Gastroesophageal sphincter (tissue), 4 donors: Measurements from ENCODE around the gene EFEMP2. TPM values are rescaled to one million over a fixed set of nuclear protein-coding genes. Genes with fewer than 3 reads are reported as not detected.

ENCODE experiments used
- ATAC-seq: fragments of 150-250 bp; one replicate; pipeline ENCODE4 v1.9.1; 2016; ENCODE audit warnings: mild to moderate bottlenecking, moderate library complexity
- H3K27ac ChIP-seq, 4 donors: fragments of 200-600 bp; sonication (generic) in 3 of 4; 1 replicate in 3 of 4; 2 replicates in 1 of 4; pipeline ENCODE4 v1.5.1; 2016 to 2019
- H3K27me3 ChIP-seq: fragments of 200-600 bp; sonication (generic); one replicate; pipeline ENCODE4 v1.5.1; 2019
- H3K36me3 ChIP-seq, 2 donors: fragments of 200-600 bp; sonication (generic); one replicate each; pipeline ENCODE4 v1.5.1; 2019; ENCODE audit warnings: control low read depth in 1 of 2
- H3K4me1 ChIP-seq, 3 donors: fragments of 200-600 bp; sonication (generic); 1 replicate in 2 of 3; 2 replicates in 1 of 3; pipeline ENCODE4 v1.5.1; 2016 to 2019; ENCODE audit warnings: control low read depth in 2 of 3
- H3K4me3 ChIP-seq, 2 donors: fragments of 200-600 bp; sonication (generic); one replicate each; pipeline ENCODE4 v1.5.1; 2019; ENCODE audit warnings: mild to moderate bottlenecking in 1 of 2, moderate library complexity in 1 of 2
- H3K9me3 ChIP-seq, 3 donors: fragments of 200-600 bp; sonication (generic); one replicate each; pipeline ENCODE4 v1.5.1; 2017 to 2019; ENCODE audit warnings: control low read depth in 2 of 3
- EP300 ChIP-seq: sonication (generic); formaldehyde crosslinking; IDR thresholded peaks from one replicate; pipeline ENCODE4 v1.6.1; 2017; ENCODE audit warnings: antibody characterized with exemption, mild to moderate bottlenecking
- POLR2A ChIP-seq, 2 donors: fragments of 450-650 bp; IDR thresholded peaks; one replicate each; pipeline ENCODE4 v1.6.1; 2017; ENCODE audit warnings: antibody characterized with exemption in 2 of 2, mild to moderate bottlenecking in 2 of 2, moderate library complexity in 1 of 2
- POLR2AphosphoS5 ChIP-seq: sonication (generic); formaldehyde crosslinking; IDR thresholded peaks from one replicate; pipeline ENCODE4 v1.6.1; 2017; ENCODE audit warnings: antibody characterized with exemption
- WGBS, 2 donors: methylation state at CpG; one replicate each; pipeline ENCODE4 v1.1.5; 2018; ENCODE audit warnings: low coverage in 1 of 2; 5-methylcytosine and 5-hydroxymethylcytosine counted together
- total RNA-seq, 4 donors: library from RNA; depleted of rRNA; stranded (reverse); fragments of >200 nt; gene quantifications; one replicate each; pipeline ENCODE4 v1.1.0, GENCODE V29; 2016
- TF ChIP-seq, protein P1 (sequence below), 4 experiments: fragments of 200-600 bp in 2 of 4; fragments of 450-650 bp in 2 of 4; sonication (generic) in 1 of 4; IDR thresholded peaks; one replicate each; pipeline ENCODE4 v1.5.1; 2017 to 2019; ENCODE audit warnings: antibody characterized with exemption in 4 of 4, mild to moderate bottlenecking in 2 of 4, moderate library complexity in 2 of 4

The EFEMP2 gene
- total RNA-seq, 4 donors from 2014 or later: 55.6 to 92.8 (median 81.2) TPM

DNA sequence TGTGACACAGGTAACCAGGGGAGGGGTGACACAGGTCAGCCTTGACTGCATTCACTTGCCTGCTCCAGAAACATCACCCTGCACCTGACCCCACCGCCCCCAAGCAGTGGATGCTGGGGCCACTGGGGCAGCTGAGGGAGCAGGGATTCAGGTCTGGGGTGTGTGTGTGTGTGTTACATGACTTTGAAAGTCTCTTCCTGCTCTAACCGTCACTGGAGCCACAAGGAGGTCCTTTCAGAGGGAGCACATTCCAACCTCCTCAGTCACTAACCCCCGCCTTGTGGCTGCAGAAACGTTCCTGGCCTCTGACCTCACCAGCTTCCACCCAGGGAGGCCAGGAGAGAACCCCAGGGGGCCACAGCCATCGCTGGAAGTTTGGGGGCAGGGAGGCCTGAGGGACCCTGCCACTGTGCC lies 30.5 kb upstream of the EFEMP2 start:
- 50% methylated on average over 2 of the region's 5 CpGs; no CpG with 5 or more reads in 1 of the 2 donors for WGBS, 2 donors
- Histone ChIP-seq H3K9me3 (no peaks in the 10 kb centered on the region), H3K27ac (no peak overlapping the region), H3K27me3 (peaks cover 13% of the 10 kb centered on the region), H3K36me3 (no peaks in the 10 kb centered on the region), H3K4me3 (no peak overlapping the region), H3K4me1 (peaks cover 0 to 21% (median 7%) of the 10 kb centered on the region in 3 donors)
- no peak for ATAC-seq
- TF ChIP-seq POLR2A (IDR thresholded peaks at IDR 0.05) (no peak), POLR2AphosphoS5 (no peak), EP300 (no peak)
- TF ChIP-seq, protein P1, sequence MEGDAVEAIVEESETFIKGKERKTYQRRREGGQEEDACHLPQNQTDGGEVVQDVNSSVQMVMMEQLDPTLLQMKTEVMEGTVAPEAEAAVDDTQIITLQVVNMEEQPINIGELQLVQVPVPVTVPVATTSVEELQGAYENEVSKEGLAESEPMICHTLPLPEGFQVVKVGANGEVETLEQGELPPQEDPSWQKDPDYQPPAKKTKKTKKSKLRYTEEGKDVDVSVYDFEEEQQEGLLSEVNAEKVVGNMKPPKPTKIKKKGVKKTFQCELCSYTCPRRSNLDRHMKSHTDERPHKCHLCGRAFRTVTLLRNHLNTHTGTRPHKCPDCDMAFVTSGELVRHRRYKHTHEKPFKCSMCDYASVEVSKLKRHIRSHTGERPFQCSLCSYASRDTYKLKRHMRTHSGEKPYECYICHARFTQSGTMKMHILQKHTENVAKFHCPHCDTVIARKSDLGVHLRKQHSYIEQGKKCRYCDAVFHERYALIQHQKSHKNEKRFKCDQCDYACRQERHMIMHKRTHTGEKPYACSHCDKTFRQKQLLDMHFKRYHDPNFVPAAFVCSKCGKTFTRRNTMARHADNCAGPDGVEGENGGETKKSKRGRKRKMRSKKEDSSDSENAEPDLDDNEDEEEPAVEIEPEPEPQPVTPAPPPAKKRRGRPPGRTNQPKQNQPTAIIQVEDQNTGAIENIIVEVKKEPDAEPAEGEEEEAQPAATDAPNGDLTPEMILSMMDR (IDR thresholded peaks at IDR 0.05): no peak

DNA sequence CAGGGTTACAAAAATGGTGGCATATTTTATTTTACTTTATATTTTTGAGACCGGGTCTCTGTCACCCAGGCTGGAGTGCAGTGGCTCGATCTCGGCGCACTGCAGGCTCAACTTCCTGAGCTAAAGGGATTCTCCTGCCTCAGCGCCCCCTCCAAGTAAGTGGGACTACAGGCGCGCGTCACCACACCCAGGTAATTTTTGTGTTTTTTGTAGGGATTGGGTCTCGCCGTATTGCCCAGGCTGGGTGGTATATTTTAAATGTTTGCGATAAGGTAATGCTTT lies 28.2 kb upstream of the EFEMP2 start:
- Histone ChIP-seq H3K27me3 (peaks cover 13% of the 10 kb centered on the region), H3K9me3 (no peaks in the 10 kb centered on the region), H3K27ac (peak overlapping the region in 3 of 4 donors; percentile 65 to 78 (median 70)), H3K4me1 (peaks cover 0 to 21% (median 7%) of the 10 kb centered on the region in 3 donors), H3K4me3 (peak overlapping the region in 1 of 2 donors; percentile 69), H3K36me3 (no peaks in the 10 kb centered on the region)
- TF ChIP-seq, protein P1 (IDR thresholded peaks at IDR 0.05): no peak
- no peak for TF ChIP-seq POLR2A (IDR thresholded peaks at IDR 0.05)
- TF ChIP-seq EP300: no peak
- no peak for TF ChIP-seq POLR2AphosphoS5
- no peak for ATAC-seq
- WGBS, 2 donors: 45 to 74% methylated on average over 2 to 9 of the region's 11 CpGs

DNA sequence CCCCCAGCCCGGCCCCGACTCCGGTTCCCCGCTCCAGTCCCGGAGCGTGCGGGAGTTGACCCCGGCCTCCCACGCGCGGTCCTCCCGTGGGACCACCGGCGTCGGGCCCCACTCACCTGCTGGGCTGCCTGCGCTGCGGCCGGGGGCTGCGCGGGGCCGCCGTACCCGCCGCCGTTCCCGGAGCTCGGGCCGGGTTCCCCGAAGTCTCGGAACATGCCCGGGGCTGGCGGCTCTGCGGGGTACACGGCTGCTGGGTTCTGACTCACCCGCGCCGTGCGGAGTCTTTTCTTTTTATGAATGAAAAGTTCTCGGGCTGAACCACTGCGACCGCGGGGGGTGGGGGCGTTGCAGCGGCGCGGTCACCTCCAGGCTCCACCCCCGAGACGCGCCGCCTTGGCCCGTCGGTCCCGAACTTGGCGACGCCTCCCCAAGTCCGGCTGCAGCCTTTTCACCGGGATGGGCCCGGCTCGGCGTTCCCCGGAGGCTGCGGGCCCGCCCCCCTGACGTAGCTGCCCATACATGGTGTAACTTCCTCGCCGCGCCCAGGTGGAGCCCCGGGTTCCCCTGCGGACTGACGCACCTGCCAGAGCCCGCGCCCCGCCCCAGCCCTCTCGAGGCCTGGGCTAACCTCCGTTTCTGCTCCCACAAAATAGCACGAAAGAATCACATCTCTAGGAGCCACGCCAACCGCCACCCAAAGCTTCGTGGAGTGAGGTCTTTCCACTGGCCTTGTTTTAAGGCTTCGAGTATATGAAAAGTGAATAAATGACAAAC lies 27.7 kb upstream of the EFEMP2 start, which contains the start of gene FOSL1:
TSS of gene FOSL1 (minus strand) at position 264 of the 774 bp plus-strand sequence. CDS start at position 215, 49 bp downstream.
- peak; percentile 92 for ATAC-seq
- no peaks in the 10 kb centered on the region for H3K36me3 ChIP-seq
- peak within 1 kb of the TSS; percentile 43 to 69 for H3K4me3 ChIP-seq
- peak within 1 kb of the TSS in 3 of 4 donors; percentile 65 to 78 (median 70) for H3K27ac ChIP-seq
- peaks cover 13% of the 10 kb centered on the region for H3K27me3 ChIP-seq
- TF ChIP-seq EP300 (no peak), POLR2AphosphoS5 (peak; percentile 84), POLR2A (IDR thresholded peaks at IDR 0.05) (peak; percentile 50 to 84)
- H3K9me3 ChIP-seq: no peaks in the 10 kb centered on the region
- peaks cover 0 to 21% (median 7%) of the 10 kb centered on the region in 3 donors for H3K4me1 ChIP-seq
- 0 to 21% methylated on average over 1 to 6 of the region's 80 CpGs for WGBS, 2 donors

DNA sequence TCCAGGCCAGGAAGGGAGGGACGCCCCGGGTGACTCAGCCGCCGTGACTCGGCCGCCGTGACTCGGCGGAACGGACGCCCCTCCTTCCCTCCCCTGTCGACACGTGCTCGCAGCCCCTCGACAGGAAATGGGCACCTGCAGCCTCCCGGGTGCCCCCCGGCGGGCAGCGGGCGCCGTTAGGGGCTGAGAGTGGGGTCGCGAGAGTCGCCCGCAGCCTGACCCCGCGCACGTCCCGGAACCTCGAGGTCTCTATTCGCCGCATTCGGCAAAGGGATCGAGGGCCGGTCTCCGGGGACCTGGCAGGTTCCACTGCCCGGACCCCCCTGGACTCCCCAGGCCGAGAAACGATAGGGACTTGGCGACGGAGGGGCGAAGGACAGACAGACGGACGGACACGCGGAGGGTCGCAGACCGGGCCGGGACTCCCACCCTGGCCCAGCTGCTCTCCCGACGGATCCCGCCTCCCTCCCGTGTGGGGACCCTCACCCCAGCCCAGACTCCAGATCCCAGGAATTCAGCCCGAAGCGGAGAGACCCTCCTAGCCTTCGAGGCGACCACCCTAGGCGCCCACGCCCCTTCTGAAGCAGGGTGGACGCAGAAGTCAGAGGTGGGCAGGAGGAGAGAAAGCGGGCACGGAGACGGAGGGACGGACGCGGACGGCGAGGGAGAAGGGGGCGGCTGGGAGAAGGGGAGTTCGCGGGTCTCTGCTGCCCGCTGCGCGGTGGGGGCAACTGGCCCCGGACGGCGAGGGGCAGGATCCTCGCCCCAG lies 26.9 kb upstream of the EFEMP2 start:
- no peaks in the 10 kb centered on the region for H3K36me3 ChIP-seq
- H3K4me1 ChIP-seq: peaks cover 0 to 21% (median 7%) of the 10 kb centered on the region in 3 donors
- H3K27me3 ChIP-seq: peaks cover 13% of the 10 kb centered on the region
- WGBS, 2 donors: 0% methylated on average over 3 of the region's 78 CpGs; no CpG with 5 or more reads in 1 of the 2 donors
- H3K9me3 ChIP-seq: no peaks in the 10 kb centered on the region
- TF ChIP-seq, protein P1 (IDR thresholded peaks at IDR 0.05): no peak
- TF ChIP-seq POLR2AphosphoS5: peak; percentile 60
- peak; percentile 64 for ATAC-seq
- H3K27ac ChIP-seq: peak overlapping the region in 3 of 4 donors; percentile 65 to 78 (median 70)
- H3K4me3 ChIP-seq: peak overlapping the region; percentile 43 to 69

DNA sequence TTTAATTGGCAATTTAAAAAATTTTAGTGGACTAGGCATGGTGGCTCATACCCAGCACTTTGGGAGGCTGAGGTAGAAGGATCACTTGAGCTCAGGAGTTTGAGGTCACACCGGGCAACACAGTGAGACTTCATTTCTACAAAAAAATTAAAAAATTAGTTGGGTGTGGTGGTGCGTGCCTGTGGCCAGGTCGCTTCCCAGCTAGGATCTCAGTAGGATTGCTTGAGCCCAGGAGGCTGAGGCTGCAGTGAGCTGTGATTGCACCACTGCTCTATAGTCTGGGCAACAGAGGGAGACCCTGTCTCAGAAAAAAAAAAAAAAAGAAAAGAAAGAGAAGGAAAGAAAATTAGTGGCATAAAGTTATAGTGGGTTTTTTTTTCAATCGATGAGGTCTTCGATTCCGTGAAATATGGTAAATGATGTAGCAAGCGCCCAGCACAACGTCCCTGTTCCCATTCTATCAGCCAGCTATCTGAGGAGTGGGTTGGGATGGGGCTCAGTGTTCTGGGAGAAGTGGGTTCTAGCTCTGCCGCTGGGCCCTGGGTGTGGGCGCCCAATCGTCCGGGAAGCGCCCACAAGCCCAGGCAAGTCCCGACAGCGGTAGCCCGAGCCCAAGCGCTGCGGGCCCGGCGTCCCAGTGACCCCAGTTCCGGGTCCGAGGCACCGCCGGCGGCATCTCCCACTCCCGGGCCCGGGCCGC lies 26.2 kb upstream of the EFEMP2 start:
- 77 to 80% methylated on average over 5 to 8 of the region's 28 CpGs for WGBS, 2 donors
- TF ChIP-seq POLR2A (IDR thresholded peaks at IDR 0.05): no peak
- TF ChIP-seq POLR2AphosphoS5: no peak
- no peak for TF ChIP-seq EP300
- TF ChIP-seq, protein P1 (IDR thresholded peaks at IDR 0.05): no peak
- peaks cover 0 to 27% (median 7%) of the 10 kb centered on the region in 3 donors for H3K4me1 ChIP-seq
- H3K27ac ChIP-seq: peak overlapping the region in 2 of 4 donors; percentile 65 to 78
- no peaks in the 10 kb centered on the region for H3K9me3 ChIP-seq
- no peak for ATAC-seq
- no peaks in the 10 kb centered on the region for H3K36me3 ChIP-seq
- H3K27me3 ChIP-seq: peaks cover 13% of the 10 kb centered on the region
- H3K4me3 ChIP-seq: peak overlapping the region; percentile 43 to 69
